Gastroesophageal sphincter (tissue), 4 donors: ENCODE data around the gene LRP1B. TPM values are rescaled to one million over a fixed set of nuclear protein-coding genes. Genes with fewer than 3 reads are reported as not detected.
"Not testable (repeated sequence)": the region's sequence is repeated elsewhere in the genome, so short reads cannot be mapped to it uniquely, and the experiment has no call there.

Source experiments
- ATAC-seq: fragments of 150-250 bp; one replicate; pipeline ENCODE4 v1.9.1; 2016; ENCODE audit warnings: mild to moderate bottlenecking, moderate library complexity
- H3K27ac ChIP-seq, 4 donors: fragments of 200-600 bp; sonication (generic) in 3 of 4; 1 replicate in 3 of 4; 2 replicates in 1 of 4; pipeline ENCODE4 v1.5.1; 2016 to 2019
- H3K27me3 ChIP-seq: fragments of 200-600 bp; sonication (generic); one replicate; pipeline ENCODE4 v1.5.1; 2019
- H3K36me3 ChIP-seq, 2 donors: fragments of 200-600 bp; sonication (generic); one replicate each; pipeline ENCODE4 v1.5.1; 2019; ENCODE audit warnings: control low read depth in 1 of 2
- H3K4me1 ChIP-seq, 3 donors: fragments of 200-600 bp; sonication (generic); 1 replicate in 2 of 3; 2 replicates in 1 of 3; pipeline ENCODE4 v1.5.1; 2016 to 2019; ENCODE audit warnings: control low read depth in 2 of 3
- H3K4me3 ChIP-seq, 2 donors: fragments of 200-600 bp; sonication (generic); one replicate each; pipeline ENCODE4 v1.5.1; 2019; ENCODE audit warnings: mild to moderate bottlenecking in 1 of 2, moderate library complexity in 1 of 2
- H3K9me3 ChIP-seq, 3 donors: fragments of 200-600 bp; sonication (generic); one replicate each; pipeline ENCODE4 v1.5.1; 2017 to 2019; ENCODE audit warnings: control low read depth in 2 of 3
- EP300 ChIP-seq: sonication (generic); formaldehyde crosslinking; IDR thresholded peaks from one replicate; pipeline ENCODE4 v1.6.1; 2017; ENCODE audit warnings: antibody characterized with exemption, mild to moderate bottlenecking
- POLR2A ChIP-seq, 2 donors: fragments of 450-650 bp; IDR thresholded peaks; one replicate each; pipeline ENCODE4 v1.6.1; 2017; ENCODE audit warnings: antibody characterized with exemption in 2 of 2, mild to moderate bottlenecking in 2 of 2, moderate library complexity in 1 of 2
- POLR2AphosphoS5 ChIP-seq: sonication (generic); formaldehyde crosslinking; IDR thresholded peaks from one replicate; pipeline ENCODE4 v1.6.1; 2017; ENCODE audit warnings: antibody characterized with exemption
- WGBS, 2 donors: methylation state at CpG; one replicate each; pipeline ENCODE4 v1.1.5; 2018; ENCODE audit warnings: low coverage in 1 of 2; 5-methylcytosine and 5-hydroxymethylcytosine counted together
- total RNA-seq, 4 donors: library from RNA; depleted of rRNA; stranded (reverse); fragments of >200 nt; gene quantifications; one replicate each; pipeline ENCODE4 v1.1.0, GENCODE V29; 2016
- TF ChIP-seq, protein P1 (sequence below), 4 experiments: fragments of 200-600 bp in 2 of 4; fragments of 450-650 bp in 2 of 4; sonication (generic) in 1 of 4; IDR thresholded peaks; one replicate each; pipeline ENCODE4 v1.5.1; 2017 to 2019; ENCODE audit warnings: antibody characterized with exemption in 4 of 4, mild to moderate bottlenecking in 2 of 4, moderate library complexity in 2 of 4

LRP1B gene
- total RNA-seq, 4 donors from 2014 or later, result 0.27 to 20.7 (median 3.2) TPM

DNA sequence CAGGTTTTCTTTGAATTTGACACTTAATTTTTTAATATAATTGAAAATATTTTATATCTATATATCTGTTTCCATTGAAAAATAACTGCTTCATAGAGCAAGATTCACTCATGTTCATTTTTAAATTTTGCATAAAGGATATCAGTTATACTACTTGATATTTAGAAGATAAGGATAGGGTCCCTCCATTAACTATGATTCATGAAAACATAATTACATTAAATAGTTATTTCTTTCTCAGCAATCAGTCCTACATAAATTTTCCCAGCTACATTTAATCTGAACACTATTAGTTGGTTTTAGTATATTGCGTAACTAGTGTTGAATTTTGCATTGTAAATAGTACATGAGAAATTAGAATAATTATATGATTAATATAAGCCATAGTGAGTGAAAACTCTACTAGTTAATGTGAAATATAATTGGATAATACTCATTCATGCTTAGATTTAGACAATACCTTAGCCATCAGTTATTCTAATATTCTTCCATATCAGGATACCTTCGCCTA lies 42.7 kb downstream of the LRP1B start:
- Histone ChIP-seq H3K36me3 (no peaks in the 10 kb centered on the region), H3K4me3 (no peak overlapping the region), H3K27me3 (no peaks in the 10 kb centered on the region), H3K4me1 (no peaks in the 10 kb centered on the region), H3K27ac (no peak overlapping the region), H3K9me3 (no peaks in the 10 kb centered on the region)
- TF ChIP-seq POLR2AphosphoS5 (no peak), EP300 (no peak), POLR2A (IDR thresholded peaks at IDR 0.05) (no peak)
- TF ChIP-seq, protein P1, sequence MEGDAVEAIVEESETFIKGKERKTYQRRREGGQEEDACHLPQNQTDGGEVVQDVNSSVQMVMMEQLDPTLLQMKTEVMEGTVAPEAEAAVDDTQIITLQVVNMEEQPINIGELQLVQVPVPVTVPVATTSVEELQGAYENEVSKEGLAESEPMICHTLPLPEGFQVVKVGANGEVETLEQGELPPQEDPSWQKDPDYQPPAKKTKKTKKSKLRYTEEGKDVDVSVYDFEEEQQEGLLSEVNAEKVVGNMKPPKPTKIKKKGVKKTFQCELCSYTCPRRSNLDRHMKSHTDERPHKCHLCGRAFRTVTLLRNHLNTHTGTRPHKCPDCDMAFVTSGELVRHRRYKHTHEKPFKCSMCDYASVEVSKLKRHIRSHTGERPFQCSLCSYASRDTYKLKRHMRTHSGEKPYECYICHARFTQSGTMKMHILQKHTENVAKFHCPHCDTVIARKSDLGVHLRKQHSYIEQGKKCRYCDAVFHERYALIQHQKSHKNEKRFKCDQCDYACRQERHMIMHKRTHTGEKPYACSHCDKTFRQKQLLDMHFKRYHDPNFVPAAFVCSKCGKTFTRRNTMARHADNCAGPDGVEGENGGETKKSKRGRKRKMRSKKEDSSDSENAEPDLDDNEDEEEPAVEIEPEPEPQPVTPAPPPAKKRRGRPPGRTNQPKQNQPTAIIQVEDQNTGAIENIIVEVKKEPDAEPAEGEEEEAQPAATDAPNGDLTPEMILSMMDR (IDR thresholded peaks at IDR 0.05), result no peak
- ATAC-seq, result no peak
- WGBS, 2 donors, result 96 to 98% methylated on average over 2 of the region's 2 CpGs

DNA sequence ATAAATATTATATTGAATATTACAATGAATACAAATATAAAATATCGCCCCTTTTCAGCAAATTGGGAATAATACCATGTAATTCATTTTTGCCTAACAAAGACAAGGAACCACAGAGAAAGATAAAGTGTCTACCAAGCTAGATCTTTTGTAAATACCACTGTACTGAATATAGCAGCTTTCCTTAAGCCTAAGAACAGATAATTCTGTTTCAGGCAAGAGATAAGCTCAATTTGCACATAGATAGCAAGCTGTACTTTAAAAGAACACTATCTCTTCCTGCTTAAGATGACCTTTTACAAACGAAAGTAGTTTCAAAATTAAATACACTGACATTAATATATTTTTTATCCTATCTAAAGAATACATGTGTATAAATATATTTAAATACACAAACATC lies 43.2 kb downstream of the LRP1B start:
- not testable (repeated sequence) for H3K36me3 ChIP-seq, ATAC-seq, H3K27me3 ChIP-seq, H3K27ac ChIP-seq, H3K4me1 ChIP-seq, H3K4me3 ChIP-seq, H3K9me3 ChIP-seq
- WGBS, 2 donors, result 53 to 78% methylated on average over 2 of the region's 2 CpGs

DNA sequence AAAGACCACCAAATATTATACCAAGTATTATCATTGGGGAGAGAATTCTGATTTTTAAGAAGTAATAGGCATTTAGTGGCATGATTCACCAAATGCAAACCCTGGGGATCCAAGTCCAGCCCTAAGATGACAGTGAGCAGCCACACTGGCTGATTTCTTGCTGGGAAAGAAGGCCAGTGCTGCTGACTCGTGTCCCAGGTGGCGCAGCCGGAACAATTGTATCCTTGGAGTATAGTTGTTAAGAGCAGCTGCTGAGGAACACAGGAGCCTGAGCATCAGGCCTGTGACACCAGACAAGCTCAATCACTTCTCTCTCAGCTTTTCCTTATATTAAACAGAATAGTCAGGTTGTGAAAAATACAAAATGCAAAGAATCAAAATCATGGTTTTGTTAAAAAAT lies 48.4 kb downstream of the LRP1B start:
- no peaks in the 10 kb centered on the region for H3K4me1 ChIP-seq
- ATAC-seq, result no peak

DNA sequence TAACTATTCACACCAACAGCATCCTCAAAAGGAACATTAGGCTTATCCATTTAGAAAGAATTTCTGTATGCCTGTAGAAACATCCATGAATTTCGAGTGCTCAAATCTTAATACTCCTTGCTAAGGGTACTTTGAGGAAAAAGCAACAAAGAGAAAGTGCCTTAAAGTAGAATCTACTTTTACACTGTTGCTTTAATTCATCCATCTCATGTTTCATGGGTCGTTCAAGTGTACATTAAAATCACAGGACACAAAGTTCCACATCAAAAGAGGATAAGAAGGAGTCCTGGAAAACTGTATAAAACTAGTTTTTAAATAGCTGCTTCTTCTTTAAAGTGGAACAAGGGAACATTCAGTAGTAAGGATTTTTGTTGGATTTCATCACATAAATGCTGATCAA lies 54.5 kb downstream of the LRP1B start:
- H3K36me3 ChIP-seq, result no peaks in the 10 kb centered on the region
- WGBS, 2 donors, result 33 to 53% methylated on average over 2 of the region's 2 CpGs
- no peak for ATAC-seq
- no peak overlapping the region for H3K4me3 ChIP-seq
- no peaks in the 10 kb centered on the region for H3K27me3 ChIP-seq
- TF ChIP-seq POLR2AphosphoS5, result no peak
- TF ChIP-seq POLR2A (IDR thresholded peaks at IDR 0.05), result no peak
- TF ChIP-seq, protein P1 (IDR thresholded peaks at IDR 0.05), result no peak
- TF ChIP-seq EP300, result no peak
- H3K27ac ChIP-seq, result no peak overlapping the region
- H3K4me1 ChIP-seq, result no peaks in the 10 kb centered on the region
- H3K9me3 ChIP-seq, result no peaks in the 10 kb centered on the region

More for the DNA sequence above, 48.4 kb downstream of the LRP1B start:
- TF ChIP-seq POLR2A (IDR thresholded peaks at IDR 0.05) (no peak), POLR2AphosphoS5 (no peak), EP300 (no peak)
- TF ChIP-seq, protein P1 (IDR thresholded peaks at IDR 0.05), result no peak
- Histone ChIP-seq H3K4me3 (no peak overlapping the region), H3K36me3 (no peaks in the 10 kb centered on the region), H3K9me3 (no peaks in the 10 kb centered on the region), H3K27me3 (no peaks in the 10 kb centered on the region), H3K27ac (no peak overlapping the region)
- WGBS, 2 donors, result 94% methylated on average over 3 of the region's 3 CpGs; no CpG with 5 or more reads in 1 of the 2 donors

DNA sequence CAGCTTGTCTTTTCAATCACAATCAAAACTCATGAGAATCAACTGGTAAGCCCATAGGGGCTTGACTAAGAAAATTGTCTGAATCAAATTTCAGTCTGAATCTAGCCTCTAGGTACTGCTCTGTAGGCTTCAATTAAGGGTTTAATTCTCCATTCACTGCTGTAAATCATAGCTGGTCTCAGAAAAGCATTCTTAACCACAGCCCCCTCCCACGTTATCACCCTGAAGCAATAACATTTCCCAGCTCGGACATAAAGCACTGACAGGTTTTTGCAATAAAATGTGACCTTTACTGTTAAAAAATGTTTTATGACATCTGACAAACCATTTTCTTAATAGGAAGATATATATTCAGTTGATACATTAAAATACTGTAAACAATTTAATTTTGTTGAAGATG lies 55.0 kb downstream of the LRP1B start:
- Histone ChIP-seq H3K4me3 (no peak overlapping the region), H3K9me3 (no peaks in the 10 kb centered on the region), H3K27ac (no peak overlapping the region), H3K36me3 (no peaks in the 10 kb centered on the region), H3K27me3 (no peaks in the 10 kb centered on the region), H3K4me1 (no peaks in the 10 kb centered on the region)
- ATAC-seq, result no peak
- 36 to 51% methylated on average over 2 of the region's 2 CpGs for WGBS, 2 donors
- no peak for TF ChIP-seq POLR2AphosphoS5
- TF ChIP-seq, protein P1 (IDR thresholded peaks at IDR 0.05), result no peak
- no peak for TF ChIP-seq POLR2A (IDR thresholded peaks at IDR 0.05)
- TF ChIP-seq EP300, result no peak
